Liver (tissue), 9 donors: Measurements from ENCODE around the gene GSTM1. TPM values are rescaled to one million over a fixed set of nuclear protein-coding genes. Genes with fewer than 3 reads are reported as not detected.
"Not testable (repeated sequence)": the region's sequence is repeated elsewhere in the genome, so short reads cannot be mapped to it uniquely, and the experiment has no call there.

Experiments
- DNase-seq: peaks from one replicate; pipeline ENCODE4 v3.0.0-alpha.2; 2017; ENCODE audit warnings: low spot score
- H3K27ac ChIP-seq, 2 donors: one replicate each; pipeline ENCODE4 v1.7.0; 2013; ENCODE audit warnings: inconsistent platforms in 2 of 2, low read length in 2 of 2, control low read depth in 1 of 2, low read depth in 1 of 2, mild to moderate bottlenecking in 1 of 2
- H3K27me3 ChIP-seq, 4 donors: one replicate each; pipeline versions ENCODE4 v1.6.1 to v1.7.0; 2013; ENCODE audit warnings: low read length in 3 of 4, inconsistent platforms in 1 of 4, mild to moderate bottlenecking in 1 of 4, moderate library complexity in 1 of 4; ENCODE audit not compliant: control insufficient read depth in 4 of 4, insufficient read depth in 4 of 4
- H3K36me3 ChIP-seq, 4 donors: one replicate each; pipeline versions ENCODE4 v1.6.1 to v1.7.0; 2013; ENCODE audit warnings: low read length in 3 of 4, mild to moderate bottlenecking in 3 of 4, low read depth in 1 of 4, moderate library complexity in 1 of 4; ENCODE audit not compliant: control insufficient read depth in 4 of 4, insufficient read depth in 3 of 4
- H3K4me1 ChIP-seq, 4 donors: one replicate each; pipeline versions ENCODE4 v1.6.1 to v1.7.0; 2013; ENCODE audit warnings: low read length in 3 of 4, mild to moderate bottlenecking in 3 of 4, moderate library complexity in 1 of 4; ENCODE audit not compliant: control insufficient read depth in 4 of 4, insufficient read depth in 4 of 4
- H3K4me3 ChIP-seq, 3 donors: one replicate each; pipeline versions ENCODE4 v1.6.1 to v1.7.0; 2013; ENCODE audit warnings: low read length in 3 of 3, control low read depth in 1 of 3, low read depth in 1 of 3, mild to moderate bottlenecking in 1 of 3
- H3K9ac ChIP-seq, 2 donors: one replicate each; pipeline ENCODE4 v1.7.0; 2013; ENCODE audit warnings: low read length in 2 of 2, mild to moderate bottlenecking in 2 of 2, moderate library complexity in 2 of 2, control low read depth in 1 of 2, low read depth in 1 of 2
- H3K9me3 ChIP-seq, 4 donors: one replicate each; pipeline versions ENCODE4 v1.6.1 to v1.7.0; 2013; ENCODE audit warnings: low read length in 3 of 4; ENCODE audit not compliant: control insufficient read depth in 4 of 4
- EGR1 ChIP-seq, 2 donors: IDR thresholded peaks; 2 replicates each; pipeline ENCODE4 v1.6.1; 2016 to 2018; ENCODE audit warnings: antibody characterized with exemption in 2 of 2, low read depth in 2 of 2
- FOXA1 ChIP-seq: IDR thresholded peaks from 2 replicates; pipeline ENCODE4 v1.6.1; 2016; ENCODE audit warnings: antibody characterized with exemption
- FOXA2 ChIP-seq: IDR thresholded peaks from 2 replicates; pipeline ENCODE4 v1.6.1; 2016; ENCODE audit warnings: antibody characterized with exemption
- GABPA ChIP-seq, 2 donors: IDR thresholded peaks in 1 of 2; conservative IDR thresholded peaks in 1 of 2; 2 replicates each; pipeline ENCODE4 v1.6.1; 2016; ENCODE audit warnings: antibody characterized with exemption in 2 of 2, mild to moderate bottlenecking in 1 of 2, moderate library complexity in 1 of 2
- HNF4A ChIP-seq, 2 donors: conservative IDR thresholded peaks; 2 replicates each; pipeline ENCODE4 v1.6.1; 2016; ENCODE audit warnings: antibody characterized with exemption in 2 of 2, mild to moderate bottlenecking in 2 of 2
- HNF4G ChIP-seq: IDR thresholded peaks from 2 replicates; pipeline ENCODE4 v1.6.1; 2016; ENCODE audit warnings: antibody characterized with exemption
- JUND ChIP-seq, 2 donors: IDR thresholded peaks; 2 replicates each; pipeline ENCODE4 v1.6.1; 2016; ENCODE audit warnings: antibody characterized with exemption in 2 of 2
- NR2F2 ChIP-seq: IDR thresholded peaks from 2 replicates; pipeline ENCODE4 v1.6.1; 2016; ENCODE audit warnings: antibody characterized with exemption
- RAD21 ChIP-seq, 2 donors: IDR thresholded peaks; 2 replicates each; pipeline ENCODE4 v1.6.1; 2016; ENCODE audit warnings: antibody characterized with exemption in 2 of 2, mild to moderate bottlenecking in 2 of 2
- RXRA ChIP-seq, 2 donors: IDR thresholded peaks; 2 replicates each; pipeline ENCODE4 v1.6.1; 2017 to 2018; ENCODE audit warnings: antibody characterized with exemption in 2 of 2, mild to moderate bottlenecking in 1 of 2
- SP1 ChIP-seq: IDR thresholded peaks from 2 replicates; pipeline ENCODE4 v1.6.1; 2018; ENCODE audit warnings: antibody characterized with exemption, mild to moderate bottlenecking
- TAF1 ChIP-seq: conservative IDR thresholded peaks from 2 replicates; pipeline ENCODE4 v1.6.1; 2016; ENCODE audit warnings: antibody characterized with exemption, mild to moderate bottlenecking
- YY1 ChIP-seq: IDR thresholded peaks from 2 replicates; pipeline ENCODE4 v1.6.1; 2016; ENCODE audit warnings: antibody characterized with exemption, mild to moderate bottlenecking
- WGBS: extraction: QIAGEN DNeasy Blood & Tissue Kit; methylation state at CpG from one replicate; pipeline ENCODE4 v1.1.7; 2013; 5-methylcytosine and 5-hydroxymethylcytosine counted together
- polyA plus RNA-seq, 2 donors: library from polyadenylated mRNA; stranded (reverse) in 1 of 2; unstranded in 1 of 2; fragments of 200-250 nt in 1 of 2; fragments of >200 nt in 1 of 2; fragmentation: Nextera tagmentation in 1 of 2; extraction: Ambion mirVana in 1 of 2; gene quantifications; one replicate each; pipeline versions ENCODE4 v1.2.1 to v1.2.3, GENCODE V29; 2013 to 2015
- total RNA-seq, 2 donors: library from RNA; depleted of rRNA; stranded (reverse); fragments of >200 nt; gene quantifications; one replicate each; pipeline ENCODE4 v1.2.3, GENCODE V29; 2014
- TF ChIP-seq, protein P1 (sequence below): IDR thresholded peaks from 2 replicates; pipeline ENCODE4 v1.6.1; 2016; ENCODE audit warnings: antibody characterized with exemption
- TF ChIP-seq, protein P2 (sequence below): IDR thresholded peaks from 2 replicates; pipeline ENCODE4 v1.6.1; 2016; ENCODE audit warnings: antibody characterized with exemption
- TF ChIP-seq, protein P3 (sequence below): IDR thresholded peaks from 2 replicates; pipeline ENCODE4 v1.6.1; 2016; ENCODE audit warnings: antibody characterized with exemption
- TF ChIP-seq, protein P4 (sequence below): IDR thresholded peaks from 2 replicates; pipeline ENCODE4 v1.6.1; 2016; ENCODE audit warnings: antibody characterized with exemption, mild to moderate bottlenecking
- donor health status: healthy.
- donor health status: healthy.
- donor health status: healthy.
- donor health status: healthy.
- donor health status: healthy.

GSTM1 gene
- total and polyA plus RNA-seq, 4 donors, result 14.7 to 341 (median 247) TPM

DNA sequence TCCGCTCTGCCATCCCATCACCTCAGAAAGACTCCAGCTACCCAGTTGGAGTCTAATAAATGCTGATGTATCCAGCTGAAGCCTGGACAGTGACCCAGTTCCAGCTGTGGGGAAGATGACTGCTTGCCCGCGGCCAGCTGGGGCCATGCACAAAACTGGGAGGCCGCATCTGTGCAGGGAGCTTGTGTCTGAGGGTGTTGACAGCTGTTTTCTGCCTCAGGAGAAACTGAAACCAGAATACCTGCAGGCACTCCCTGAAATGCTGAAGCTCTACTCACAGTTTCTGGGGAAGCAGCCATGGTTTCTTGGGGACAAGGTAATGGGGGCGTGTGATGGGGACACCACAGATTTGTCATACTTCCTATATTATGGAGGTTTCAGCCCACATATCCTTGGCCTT is 16.6 kb upstream of the GSTM1 start:
- H3K9ac ChIP-seq, result no peak overlapping the region
- H3K36me3 ChIP-seq, result peaks cover 0 to 2% (median 0%) of the 10 kb centered on the region in 4 donors
- TF ChIP-seq YY1 (no peak), RAD21 (IDR thresholded peaks at IDR 0.05) (no peak), EGR1 (IDR thresholded peaks at IDR 0.05; ENCODE audit: low read depth in 2 of 2) (no peak), SP1 (no peak), HNF4G (no peak), TAF1 (no peak), HNF4A (conservative IDR thresholded peaks at IDR 0.05) (no peak)
- TF ChIP-seq, protein P1, sequence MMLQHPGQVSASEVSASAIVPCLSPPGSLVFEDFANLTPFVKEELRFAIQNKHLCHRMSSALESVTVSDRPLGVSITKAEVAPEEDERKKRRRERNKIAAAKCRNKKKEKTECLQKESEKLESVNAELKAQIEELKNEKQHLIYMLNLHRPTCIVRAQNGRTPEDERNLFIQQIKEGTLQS, result no peak
- TF ChIP-seq, protein P2, sequence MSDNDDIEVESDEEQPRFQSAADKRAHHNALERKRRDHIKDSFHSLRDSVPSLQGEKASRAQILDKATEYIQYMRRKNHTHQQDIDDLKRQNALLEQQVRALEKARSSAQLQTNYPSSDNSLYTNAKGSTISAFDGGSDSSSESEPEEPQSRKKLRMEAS, result no peak
- TF ChIP-seq, protein P3, sequence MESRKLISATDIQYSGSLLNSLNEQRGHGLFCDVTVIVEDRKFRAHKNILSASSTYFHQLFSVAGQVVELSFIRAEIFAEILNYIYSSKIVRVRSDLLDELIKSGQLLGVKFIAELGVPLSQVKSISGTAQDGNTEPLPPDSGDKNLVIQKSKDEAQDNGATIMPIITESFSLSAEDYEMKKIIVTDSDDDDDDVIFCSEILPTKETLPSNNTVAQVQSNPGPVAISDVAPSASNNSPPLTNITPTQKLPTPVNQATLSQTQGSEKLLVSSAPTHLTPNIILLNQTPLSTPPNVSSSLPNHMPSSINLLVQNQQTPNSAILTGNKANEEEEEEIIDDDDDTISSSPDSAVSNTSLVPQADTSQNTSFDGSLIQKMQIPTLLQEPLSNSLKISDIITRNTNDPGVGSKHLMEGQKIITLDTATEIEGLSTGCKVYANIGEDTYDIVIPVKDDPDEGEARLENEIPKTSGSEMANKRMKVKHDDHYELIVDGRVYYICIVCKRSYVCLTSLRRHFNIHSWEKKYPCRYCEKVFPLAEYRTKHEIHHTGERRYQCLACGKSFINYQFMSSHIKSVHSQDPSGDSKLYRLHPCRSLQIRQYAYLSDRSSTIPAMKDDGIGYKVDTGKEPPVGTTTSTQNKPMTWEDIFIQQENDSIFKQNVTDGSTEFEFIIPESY, result no peak
- no peaks in the 10 kb centered on the region for H3K27me3 ChIP-seq
- H3K4me1 ChIP-seq, result peaks cover 0 to 3% (median 0%) of the 10 kb centered on the region in 4 donors
- no peak overlapping the region for H3K27ac ChIP-seq
- no peak overlapping the region for H3K4me3 ChIP-seq
- no peaks in the 10 kb centered on the region for H3K9me3 ChIP-seq
- WGBS, result 95% methylated on average over 5 of the region's 5 CpGs
- no peak for DNase-seq

DNA sequence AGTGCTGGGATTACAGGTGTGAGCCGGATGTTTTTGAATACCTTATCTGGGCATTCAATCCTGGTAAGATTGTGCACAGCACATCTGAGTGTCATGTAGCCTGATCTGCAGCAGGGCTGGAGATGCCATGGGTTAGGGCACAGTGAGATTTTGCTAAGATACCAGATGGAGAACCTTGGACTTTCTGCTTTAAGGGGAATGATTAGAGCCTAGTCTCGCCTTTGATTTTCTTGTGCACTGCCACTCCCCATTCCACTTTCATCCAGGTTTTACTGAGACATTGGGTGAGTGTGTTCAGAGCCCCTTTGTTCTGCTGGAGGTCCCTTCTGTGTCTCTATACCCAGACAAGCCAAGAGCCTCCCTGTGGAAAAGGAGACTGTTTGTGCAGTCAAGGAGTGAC is 13.8 kb upstream of the GSTM1 start:
- 92% methylated on average over 2 of the region's 2 CpGs for WGBS
- H3K4me3 ChIP-seq, H3K27ac ChIP-seq, H3K9ac ChIP-seq, DNase-seq, H3K27me3 ChIP-seq, H3K36me3 ChIP-seq, H3K4me1 ChIP-seq, H3K9me3 ChIP-seq: not testable (repeated sequence)

DNA sequence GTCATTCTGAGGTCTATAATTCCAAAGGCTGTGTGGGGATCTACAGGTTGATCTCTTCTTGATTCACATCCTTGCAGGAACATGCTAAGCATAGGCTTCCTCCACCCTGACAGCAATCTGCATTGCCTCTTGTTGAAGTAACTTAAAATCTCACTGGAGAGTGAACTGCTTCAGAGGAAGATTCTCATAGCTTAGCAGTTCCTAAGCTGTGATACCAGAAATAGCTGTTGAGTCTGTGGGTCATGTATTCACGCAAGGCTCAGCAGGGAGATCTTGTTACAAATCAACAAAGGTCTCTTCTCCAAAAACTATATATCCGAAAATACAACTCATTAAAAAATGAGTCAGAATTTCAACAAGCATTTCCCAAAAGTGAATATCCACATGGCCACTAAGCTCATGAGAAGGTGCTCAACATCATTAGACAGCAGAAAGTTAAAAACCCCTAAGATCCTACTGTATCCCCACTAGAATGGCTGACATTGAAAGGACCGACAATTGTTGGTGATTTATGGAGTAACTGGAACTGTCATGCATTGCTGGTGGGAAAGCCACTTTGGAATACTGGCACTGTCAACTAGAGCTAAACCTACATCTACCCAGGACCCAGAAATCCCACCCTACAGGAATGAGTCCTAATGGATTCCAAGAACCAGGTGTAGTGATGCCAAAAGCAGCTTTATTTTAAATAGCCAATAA is 10.8 kb upstream of the GSTM1 start:
- H3K27ac ChIP-seq, DNase-seq, H3K9me3 ChIP-seq, H3K9ac ChIP-seq, H3K27me3 ChIP-seq, H3K4me3 ChIP-seq, H3K4me1 ChIP-seq, H3K36me3 ChIP-seq: not testable (repeated sequence)
- 96% methylated on average over 3 of the region's 3 CpGs for WGBS

DNA sequence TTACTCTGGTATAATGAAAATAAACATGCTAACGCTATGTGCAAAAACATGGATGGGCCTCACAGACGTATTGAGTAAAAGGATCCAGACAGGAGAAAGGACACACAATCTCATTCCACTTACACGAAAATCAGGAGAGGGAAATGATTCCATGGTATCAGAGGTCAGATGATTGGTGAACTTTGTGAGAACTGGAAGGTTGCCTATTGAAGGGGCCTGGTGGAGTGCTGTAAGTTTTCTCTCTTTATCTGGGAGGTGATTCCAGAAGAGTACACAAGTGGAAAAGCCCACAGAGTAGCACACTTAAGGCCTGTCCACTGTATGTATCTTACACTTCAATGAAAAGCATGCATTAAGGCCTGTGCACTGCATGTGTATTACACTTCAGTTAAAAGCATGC is 10.2 kb upstream of the GSTM1 start:
- Histone ChIP-seq H3K36me3 (peaks cover 0 to 2% (median 0%) of the 10 kb centered on the region in 4 donors), H3K4me3 (no peak overlapping the region), H3K27me3 (no peaks in the 10 kb centered on the region), H3K4me1 (peaks cover 0 to 5% (median 0%) of the 10 kb centered on the region in 4 donors), H3K9ac (no peak overlapping the region), H3K27ac (no peak overlapping the region), H3K9me3 (no peaks in the 10 kb centered on the region)
- WGBS, result 52% methylated on average over 3 of the region's 3 CpGs
- DNase-seq, result no peak
- TF ChIP-seq RAD21 (IDR thresholded peaks at IDR 0.05) (no peak), RXRA (IDR thresholded peaks at IDR 0.05) (peak in 1 of 2 donors; percentile 46), FOXA2 (no peak), FOXA1 (no peak), JUND (IDR thresholded peaks at IDR 0.05) (no peak), TAF1 (no peak), HNF4G (no peak), YY1 (no peak), HNF4A (conservative IDR thresholded peaks at IDR 0.05) (peak; percentile 11 to 26), SP1 (peak; percentile 19), NR2F2 (no peak), GABPA (IDR thresholded peaks at IDR 0.05 in 1 of 2, conservative IDR thresholded peaks at IDR 0.05 in 1 of 2) (no peak)
- TF ChIP-seq, protein P1, result no peak
- TF ChIP-seq, protein P2, result no peak
- TF ChIP-seq, protein P4, sequence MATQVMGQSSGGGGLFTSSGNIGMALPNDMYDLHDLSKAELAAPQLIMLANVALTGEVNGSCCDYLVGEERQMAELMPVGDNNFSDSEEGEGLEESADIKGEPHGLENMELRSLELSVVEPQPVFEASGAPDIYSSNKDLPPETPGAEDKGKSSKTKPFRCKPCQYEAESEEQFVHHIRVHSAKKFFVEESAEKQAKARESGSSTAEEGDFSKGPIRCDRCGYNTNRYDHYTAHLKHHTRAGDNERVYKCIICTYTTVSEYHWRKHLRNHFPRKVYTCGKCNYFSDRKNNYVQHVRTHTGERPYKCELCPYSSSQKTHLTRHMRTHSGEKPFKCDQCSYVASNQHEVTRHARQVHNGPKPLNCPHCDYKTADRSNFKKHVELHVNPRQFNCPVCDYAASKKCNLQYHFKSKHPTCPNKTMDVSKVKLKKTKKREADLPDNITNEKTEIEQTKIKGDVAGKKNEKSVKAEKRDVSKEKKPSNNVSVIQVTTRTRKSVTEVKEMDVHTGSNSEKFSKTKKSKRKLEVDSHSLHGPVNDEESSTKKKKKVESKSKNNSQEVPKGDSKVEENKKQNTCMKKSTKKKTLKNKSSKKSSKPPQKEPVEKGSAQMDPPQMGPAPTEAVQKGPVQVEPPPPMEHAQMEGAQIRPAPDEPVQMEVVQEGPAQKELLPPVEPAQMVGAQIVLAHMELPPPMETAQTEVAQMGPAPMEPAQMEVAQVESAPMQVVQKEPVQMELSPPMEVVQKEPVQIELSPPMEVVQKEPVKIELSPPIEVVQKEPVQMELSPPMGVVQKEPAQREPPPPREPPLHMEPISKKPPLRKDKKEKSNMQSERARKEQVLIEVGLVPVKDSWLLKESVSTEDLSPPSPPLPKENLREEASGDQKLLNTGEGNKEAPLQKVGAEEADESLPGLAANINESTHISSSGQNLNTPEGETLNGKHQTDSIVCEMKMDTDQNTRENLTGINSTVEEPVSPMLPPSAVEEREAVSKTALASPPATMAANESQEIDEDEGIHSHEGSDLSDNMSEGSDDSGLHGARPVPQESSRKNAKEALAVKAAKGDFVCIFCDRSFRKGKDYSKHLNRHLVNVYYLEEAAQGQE, result no peak
